RWPE1 (cell line): ENCODE data around the gene LEP.
A peak's percentile ranks its signal among the peaks of the same experiment; 100 is the strongest.

ENCODE experiments used
- CTCF ChIA-PET: fragments of 350-600 bp; sonication (Branson Sonifier 250); formaldehyde crosslinking; extraction: SDS; loops from one replicate; lab custom pipeline; 2021; lab: Yijun Ruan, JAX
- POLR2A ChIA-PET: fragments of 400-600 bp; formaldehyde crosslinking; extraction: SDS; loops from one replicate; lab custom pipeline; 2020; ENCODE audit warnings: antibody characterized with exemption; ENCODE audit not compliant: low non-redundant PET; lab: Yijun Ruan, JAX
- DNase-seq: peaks from one replicate; pipeline ENCODE4 v3.0.0; 2012; ENCODE audit warnings: low spot score
- H3K27ac ChIP-seq: fragments of 450-650 bp; 2 replicates; pipeline ENCODE4 v1.5.1; 2017
- TF ChIP-seq, protein P1 (sequence below): fragments of 450-650 bp; conservative IDR thresholded peaks from 2 replicates; pipeline ENCODE4 v1.5.1; 2017; ENCODE audit warnings: low read depth, mild to moderate bottlenecking

The LEP gene

GRCh38 chr7:128268233-128268632, 27.2 kb downstream of the LEP start:
- H3K27ac ChIP-seq: peak overlapping the region; percentile 92
- POLR2A ChIA-PET: no interaction called here
- TF ChIP-seq, protein P1, sequence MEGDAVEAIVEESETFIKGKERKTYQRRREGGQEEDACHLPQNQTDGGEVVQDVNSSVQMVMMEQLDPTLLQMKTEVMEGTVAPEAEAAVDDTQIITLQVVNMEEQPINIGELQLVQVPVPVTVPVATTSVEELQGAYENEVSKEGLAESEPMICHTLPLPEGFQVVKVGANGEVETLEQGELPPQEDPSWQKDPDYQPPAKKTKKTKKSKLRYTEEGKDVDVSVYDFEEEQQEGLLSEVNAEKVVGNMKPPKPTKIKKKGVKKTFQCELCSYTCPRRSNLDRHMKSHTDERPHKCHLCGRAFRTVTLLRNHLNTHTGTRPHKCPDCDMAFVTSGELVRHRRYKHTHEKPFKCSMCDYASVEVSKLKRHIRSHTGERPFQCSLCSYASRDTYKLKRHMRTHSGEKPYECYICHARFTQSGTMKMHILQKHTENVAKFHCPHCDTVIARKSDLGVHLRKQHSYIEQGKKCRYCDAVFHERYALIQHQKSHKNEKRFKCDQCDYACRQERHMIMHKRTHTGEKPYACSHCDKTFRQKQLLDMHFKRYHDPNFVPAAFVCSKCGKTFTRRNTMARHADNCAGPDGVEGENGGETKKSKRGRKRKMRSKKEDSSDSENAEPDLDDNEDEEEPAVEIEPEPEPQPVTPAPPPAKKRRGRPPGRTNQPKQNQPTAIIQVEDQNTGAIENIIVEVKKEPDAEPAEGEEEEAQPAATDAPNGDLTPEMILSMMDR: no peak
- CTCF ChIA-PET: no interaction called here
- no peak for DNase-seq

- POLR2A ChIA-PET: no interaction called here
- TF ChIP-seq, protein P1: no peak
- CTCF ChIA-PET: no interaction called here
- DNase-seq: no peak
- H3K27ac ChIP-seq: no peak overlapping the region
Observed at GRCh38 chr7:128270826-128271272, 29.8 kb downstream of the LEP start.

- DNase-seq: no peak
- POLR2A ChIA-PET: no interaction called here
- TF ChIP-seq, protein P1: no peak
- H3K27ac ChIP-seq: no peak overlapping the region
- CTCF ChIA-PET: no interaction called here
Observed at GRCh38 chr7:128271471-128271941, 30.4 kb downstream of the LEP start.

DNA sequence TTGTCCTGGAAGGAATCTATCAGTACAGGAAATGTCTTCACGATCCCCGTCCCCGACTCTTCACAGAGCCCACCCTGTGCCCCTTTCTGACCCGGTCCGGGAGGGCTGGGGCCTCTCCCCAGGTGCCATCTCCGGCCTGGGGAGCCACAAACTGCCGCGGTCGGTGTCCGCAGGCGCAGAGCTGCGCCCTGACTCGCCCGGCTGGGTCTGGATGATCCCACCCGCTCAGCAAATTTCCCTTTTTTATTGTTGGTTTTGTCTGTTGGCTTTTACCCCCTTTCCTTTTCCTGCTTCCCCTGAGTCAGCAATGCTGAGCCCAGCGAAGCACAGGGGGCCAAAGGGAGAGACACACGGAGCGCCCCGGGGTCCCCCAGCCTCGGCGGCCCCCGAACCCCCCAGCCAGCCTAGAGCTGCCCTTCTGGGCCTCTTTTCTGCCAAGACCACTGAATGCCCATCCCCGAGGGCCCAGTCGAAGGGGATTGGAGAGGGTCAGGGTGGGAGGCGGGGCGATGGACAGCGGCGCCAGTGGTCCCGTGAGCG, 30.9 kb downstream of the LEP start:
- CTCF ChIA-PET: no interaction called here
- POLR2A ChIA-PET: no interaction called here
- H3K27ac ChIP-seq: no peak overlapping the region
- DNase-seq: no peak
- TF ChIP-seq, protein P1: no peak

DNA sequence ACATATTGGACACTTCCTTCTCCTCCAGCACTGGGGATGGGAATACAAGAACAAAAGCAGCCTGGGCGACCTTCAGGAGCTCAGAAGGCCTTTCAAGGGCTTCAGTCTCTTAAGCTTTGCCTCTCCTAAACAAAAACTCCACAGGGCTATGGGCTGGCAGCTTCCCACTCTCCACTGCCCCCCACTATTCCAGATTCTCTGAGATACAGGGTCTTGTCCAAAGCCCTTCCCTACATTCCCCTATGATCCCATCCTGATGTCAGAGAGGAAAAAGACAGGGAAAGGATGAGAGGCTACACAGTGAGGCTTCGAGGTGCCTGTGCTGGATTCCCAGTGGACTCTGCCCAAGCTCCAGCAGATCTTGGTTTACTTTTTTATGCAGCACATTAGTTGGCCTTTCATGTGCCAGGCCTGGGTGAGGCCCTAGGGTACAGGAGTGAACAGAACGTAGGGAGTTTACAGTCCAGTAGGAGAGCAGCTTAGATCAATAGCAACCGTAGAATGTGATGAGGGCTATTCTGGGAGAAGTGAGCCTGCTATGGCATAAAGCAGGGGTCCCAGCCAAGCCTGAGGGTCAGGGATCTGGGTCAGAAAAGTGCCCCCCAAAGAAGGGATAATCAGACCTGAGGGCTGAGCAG, 33.3 kb downstream of the LEP start:
- no peak overlapping the region for H3K27ac ChIP-seq
- CTCF ChIA-PET: no interaction called here
- DNase-seq: no peak
- POLR2A ChIA-PET: no interaction called here
- TF ChIP-seq, protein P1: no peak

- TF ChIP-seq, protein P1: no peak
- ChIA-PET POLR2A (no interaction called here), CTCF (no interaction called here)
- no peak overlapping the region for H3K27ac ChIP-seq
- no peak for DNase-seq
Observed at GRCh38 chr7:128274884-128275603, 34.0 kb downstream of the LEP start.
